Measurements from ENCODE around the gene LYZL2.
"Not testable (repeated sequence)": the region's sequence is repeated elsewhere in the genome, so short reads cannot be mapped to it uniquely, and the experiment has no call there.

Gene LYZL2

GRCh38 chr10:30637881-30638467, 8.4 kb upstream of the LYZL2 start:
- no peak for DNase-seq

GRCh38 chr10:30631188-30631587, 1.6 kb upstream of the LYZL2 start:
- DNase-seq = no peak

GRCh38 chr10:30630571-30630970, 1.0 kb upstream of the LYZL2 start:
- no peak for DNase-seq

- DNase-seq = not testable (repeated sequence)
Measured at GRCh38 chr10:30628576-30628975, 977 bp downstream of the LYZL2 start.

- not testable (repeated sequence) for DNase-seq
Measured at GRCh38 chr10:30626837-30627236, 2.7 kb downstream of the LYZL2 start.

GRCh38 chr10:30626196-30626595, 3.4 kb downstream of the LYZL2 start:
- not testable (repeated sequence) for DNase-seq

- no peak for DNase-seq
Measured at GRCh38 chr10:30625080-30625479, 4.5 kb downstream of the LYZL2 start.

GRCh38 chr10:30619966-30620365, 9.6 kb downstream of the LYZL2 start:
- DNase-seq = no peak

- no peak for DNase-seq
Measured at GRCh38 chr10:30617070-30617469, 12.5 kb downstream of the LYZL2 start.

- not testable (repeated sequence) for DNase-seq
Measured at GRCh38 chr10:30611041-30611440, 18.5 kb downstream of the LYZL2 start.

- no peak for DNase-seq
Measured at GRCh38 chr10:30607814-30608213, 21.7 kb downstream of the LYZL2 start.

- DNase-seq = no peak
Measured at GRCh38 chr10:30606313-30606712, 23.2 kb downstream of the LYZL2 start.

- DNase-seq = not testable (repeated sequence)
Measured at GRCh38 chr10:30605341-30606121, 24.0 kb downstream of the LYZL2 start.

GRCh38 chr10:30603589-30603988, 26.0 kb downstream of the LYZL2 start:
- DNase-seq = no peak

GRCh38 chr10:30602747-30603146, 26.8 kb downstream of the LYZL2 start:
- no peak for DNase-seq

GRCh38 chr10:30600005-30600404, 29.5 kb downstream of the LYZL2 start:
- DNase-seq = no peak

GRCh38 chr10:30598105-30598776, 31.3 kb downstream of the LYZL2 start:
- DNase-seq = no peak

- not testable (repeated sequence) for DNase-seq
Measured at GRCh38 chr10:30597433-30597824, 32.1 kb downstream of the LYZL2 start.

- not testable (repeated sequence) for DNase-seq
Measured at GRCh38 chr10:30596493-30597432, 32.8 kb downstream of the LYZL2 start.

- no peak for DNase-seq
Measured at GRCh38 chr10:30596013-30596412, 33.5 kb downstream of the LYZL2 start.

GRCh38 chr10:30594077-30594476, 35.5 kb downstream of the LYZL2 start:
- no peak for DNase-seq

GRCh38 chr10:30592770-30593169, 36.8 kb downstream of the LYZL2 start:
- not testable (repeated sequence) for DNase-seq

GRCh38 chr10:30591249-30591670, 38.3 kb downstream of the LYZL2 start:
- peak; percentile 54 for DNase-seq

Data from NCI-H82 (cell line).